ACC112 (cell line): ENCODE data around the gene POFUT2.

Experiments
- H2AFZ ChIP-seq: fragments of 200-600 bp; sonication (generic); one replicate; pipeline ENCODE4 v1.6.0; 2017; ENCODE audit warnings: antibody characterized with exemption, low read length; ENCODE audit not compliant: unreplicated experiment
- H3K27ac ChIP-seq: fragments of 200-600 bp; sonication (generic); 2 replicates; pipeline ENCODE4 v1.5.1; 2014; ENCODE audit warnings: low read depth, mild to moderate bottlenecking, antibody characterized with exemption, low read length, moderate library complexity
- H3K27me3 ChIP-seq: fragments of 200-600 bp; sonication (generic); 2 replicates; pipeline ENCODE4 v1.6.1; 2014; ENCODE audit warnings: mild to moderate bottlenecking, antibody characterized with exemption, low read length, moderate library complexity, mixed read lengths; ENCODE audit not compliant: insufficient read depth
- H3K36me3 ChIP-seq: fragments of 200-600 bp; sonication (generic); 2 replicates; pipeline ENCODE4 v1.6.1; 2016; ENCODE audit warnings: mild to moderate bottlenecking, antibody characterized with exemption, low read length, moderate library complexity, mixed read lengths; ENCODE audit not compliant: insufficient read depth
- H3K4me1 ChIP-seq: fragments of 200-600 bp; sonication (generic); one replicate; pipeline ENCODE4 v1.6.1; 2016; ENCODE audit warnings: low read length, mixed read lengths; ENCODE audit not compliant: insufficient read depth, unreplicated experiment, control insufficient read depth
- H3K4me3 ChIP-seq: fragments of 200-600 bp; sonication (generic); 2 replicates; pipeline ENCODE4 v1.5.1; 2014; ENCODE audit warnings: mild to moderate bottlenecking, low read depth, low read length
- H3K79me2 ChIP-seq: fragments of 200-600 bp; sonication (generic); one replicate; pipeline ENCODE4 v1.6.0; 2016; ENCODE audit warnings: low read length; ENCODE audit not compliant: control insufficient read depth, unreplicated experiment, insufficient read depth

POFUT2 gene

GRCh38 chr21:45288441-45288841 is 746 bp upstream of the POFUT2 start:
- peak overlapping the region; percentile 85 for H3K4me3 ChIP-seq
- H3K4me1 ChIP-seq = peaks cover 18% of the 10 kb centered on the region
- H3K79me2 ChIP-seq = peaks cover 16% of the 10 kb centered on the region
- H3K27ac ChIP-seq = peak overlapping the region; percentile 10; the same call in 1 of the 2 replicates
- no peaks in the 10 kb centered on the region for H3K27me3 ChIP-seq
- H2AFZ ChIP-seq = no peak overlapping the region
- H3K36me3 ChIP-seq = peaks cover 9% of the 10 kb centered on the region; the same call in 1 of the 2 replicates

- Histone ChIP-seq H3K27me3 (no peaks in the 10 kb centered on the region), H3K79me2 (peaks cover 16% of the 10 kb centered on the region), H3K36me3 (peaks cover 16% of the 10 kb centered on the region; the same call in 1 of the 2 replicates), H2AFZ (no peak overlapping the region), H3K4me3 (peak overlapping the region; percentile 91), H3K4me1 (peaks cover 9% of the 10 kb centered on the region), H3K27ac (peak overlapping the region; percentile 73; the same call in 1 of the 2 replicates)
Measured at GRCh38 chr21:45286671-45287437, 841 bp downstream of the POFUT2 start.

GRCh38 chr21:45285266-45285931 is 2.3 kb downstream of the POFUT2 start:
- no peak overlapping the region for H3K4me3 ChIP-seq
- no peak overlapping the region for H3K27ac ChIP-seq
- H3K36me3 ChIP-seq = peaks cover 16% of the 10 kb centered on the region; the same call in 1 of the 2 replicates
- no peaks in the 10 kb centered on the region for H3K27me3 ChIP-seq
- H3K4me1 ChIP-seq = peaks cover 9% of the 10 kb centered on the region
- H3K79me2 ChIP-seq = peaks cover 16% of the 10 kb centered on the region
- H2AFZ ChIP-seq = no peak overlapping the region

- peaks cover 16% of the 10 kb centered on the region; the same call in 1 of the 2 replicates for H3K36me3 ChIP-seq
- H3K4me3 ChIP-seq = no peak overlapping the region
- H3K27ac ChIP-seq = no peak overlapping the region
- peaks cover 16% of the 10 kb centered on the region for H3K79me2 ChIP-seq
- H3K27me3 ChIP-seq = no peaks in the 10 kb centered on the region
- H2AFZ ChIP-seq = no peak overlapping the region
- peaks cover 9% of the 10 kb centered on the region for H3K4me1 ChIP-seq
Measured at GRCh38 chr21:45284456-45284741, 3.3 kb downstream of the POFUT2 start.

- H3K27ac ChIP-seq = no peak overlapping the region
- no peak overlapping the region for H2AFZ ChIP-seq
- no peaks in the 10 kb centered on the region for H3K27me3 ChIP-seq
- no peak overlapping the region for H3K4me3 ChIP-seq
- H3K4me1 ChIP-seq = peaks cover 6% of the 10 kb centered on the region
- H3K36me3 ChIP-seq = peaks cover 16% of the 10 kb centered on the region; the same call in 1 of the 2 replicates
- H3K79me2 ChIP-seq = peaks cover 16% of the 10 kb centered on the region
Measured at GRCh38 chr21:45283611-45284455, 3.9 kb downstream of the POFUT2 start.

- peaks cover 17% of the 10 kb centered on the region for H3K79me2 ChIP-seq
- no peak overlapping the region for H2AFZ ChIP-seq
- no peak overlapping the region for H3K4me3 ChIP-seq
- peaks cover 5% of the 10 kb centered on the region for H3K4me1 ChIP-seq
- peaks cover 18% of the 10 kb centered on the region; the same call in 1 of the 2 replicates for H3K36me3 ChIP-seq
- no peaks in the 10 kb centered on the region for H3K27me3 ChIP-seq
- no peak overlapping the region for H3K27ac ChIP-seq
Measured at GRCh38 chr21:45283035-45283610, 4.6 kb downstream of the POFUT2 start.

GRCh38 chr21:45282283-45283034 is 5.2 kb downstream of the POFUT2 start:
- Histone ChIP-seq H3K27ac (no peak overlapping the region), H3K4me1 (peaks cover 5% of the 10 kb centered on the region), H3K36me3 (peaks cover 23% of the 10 kb centered on the region; the same call in 1 of the 2 replicates), H3K4me3 (no peak overlapping the region), H2AFZ (no peak overlapping the region), H3K27me3 (no peaks in the 10 kb centered on the region), H3K79me2 (peaks cover 18% of the 10 kb centered on the region)

GRCh38 chr21:45281411-45282282 is 6.0 kb downstream of the POFUT2 start:
- Histone ChIP-seq H3K4me1 (peaks cover 4% of the 10 kb centered on the region), H3K27me3 (no peaks in the 10 kb centered on the region), H3K4me3 (no peak overlapping the region), H2AFZ (no peak overlapping the region), H3K36me3 (peaks cover 28% of the 10 kb centered on the region; the same call in 1 of the 2 replicates), H3K27ac (no peak overlapping the region), H3K79me2 (peaks cover 14% of the 10 kb centered on the region)

- Histone ChIP-seq H3K4me1 (no peaks in the 10 kb centered on the region), H3K79me2 (peaks cover 12% of the 10 kb centered on the region), H2AFZ (no peak overlapping the region), H3K27ac (no peak overlapping the region), H3K36me3 (peaks cover 32% of the 10 kb centered on the region), H3K4me3 (no peak overlapping the region), H3K27me3 (no peaks in the 10 kb centered on the region)
Measured at GRCh38 chr21:45280969-45281368, 6.7 kb downstream of the POFUT2 start.
